GM19438 (cell line): ENCODE data around the gene ALPK3.
"Not testable (repeated sequence)": the region's sequence is repeated elsewhere in the genome, so short reads cannot be mapped to it uniquely, and the experiment has no call there.

Experiments used
- ATAC-seq: cut with Tn5 transposase; IDR thresholded peaks from one replicate; pipeline ENCODE4 v1.9.1; 2021; ENCODE audit warnings: low read depth; ENCODE audit not compliant: unreplicated experiment

Gene ALPK3

GRCh38 chr15:84844964-84845363 is 27.8 kb downstream of the ALPK3 start:
- no peak for ATAC-seq

DNA sequence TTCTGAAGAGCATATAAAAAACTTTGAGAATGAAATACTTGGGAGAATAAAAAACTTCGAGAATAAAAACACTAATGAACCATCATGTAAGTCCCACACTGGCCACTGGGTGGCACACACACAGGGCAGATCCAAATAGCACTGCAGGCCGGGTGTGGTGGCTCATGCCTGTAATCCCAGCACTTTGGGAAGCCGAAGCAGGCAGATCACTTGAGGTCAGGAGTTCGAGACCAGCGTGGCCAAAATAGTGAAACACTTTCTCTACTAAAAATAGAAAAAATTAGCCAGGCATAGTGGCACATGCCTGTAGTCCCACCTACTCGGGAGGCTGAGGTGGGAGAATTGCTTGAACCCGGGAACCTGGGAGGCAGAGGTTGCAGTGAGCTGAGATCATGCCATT is 28.5 kb downstream of the ALPK3 start:
- not testable (repeated sequence) for ATAC-seq

- no peak for ATAC-seq
Measured at GRCh38 chr15:84846269-84846668, 29.1 kb downstream of the ALPK3 start.

- ATAC-seq: no peak
Measured at GRCh38 chr15:84847382-84847781, 30.2 kb downstream of the ALPK3 start.

- no peak for ATAC-seq
Measured at GRCh38 chr15:84852212-84852611, 35.1 kb downstream of the ALPK3 start.

DNA sequence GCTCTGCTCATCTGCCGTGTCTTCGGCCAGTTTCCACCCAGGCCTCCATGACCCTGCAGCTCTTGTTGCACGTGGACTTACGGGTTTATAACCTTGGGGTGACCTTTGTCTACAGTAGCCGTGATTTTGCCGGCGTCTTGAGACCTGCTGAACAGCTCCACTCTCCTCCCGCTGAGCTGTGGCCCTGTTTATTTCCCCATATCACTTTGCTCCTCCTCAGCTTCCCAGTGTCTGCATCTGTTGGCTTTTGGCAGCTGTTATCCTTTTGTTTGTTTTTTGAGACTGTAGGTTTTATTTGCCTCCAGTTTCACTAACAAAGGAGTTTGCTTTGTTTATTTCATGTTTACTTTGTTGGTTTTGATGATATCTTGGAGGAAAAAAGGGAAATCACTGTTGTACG is 38.0 kb downstream of the ALPK3 start:
- ATAC-seq: no peak

GRCh38 chr15:84855765-84856164 is 38.6 kb downstream of the ALPK3 start:
- ATAC-seq: no peak

- no peak for ATAC-seq
Measured at GRCh38 chr15:84856731-84857417, 39.7 kb downstream of the ALPK3 start.

GRCh38 chr15:84857418-84858004 is 40.4 kb downstream of the ALPK3 start:
- no peak for ATAC-seq

- ATAC-seq: no peak
Measured at GRCh38 chr15:84858231-84858630, 41.1 kb downstream of the ALPK3 start.

GRCh38 chr15:84859144-84859543 is 42.0 kb downstream of the ALPK3 start:
- no peak for ATAC-seq

DNA sequence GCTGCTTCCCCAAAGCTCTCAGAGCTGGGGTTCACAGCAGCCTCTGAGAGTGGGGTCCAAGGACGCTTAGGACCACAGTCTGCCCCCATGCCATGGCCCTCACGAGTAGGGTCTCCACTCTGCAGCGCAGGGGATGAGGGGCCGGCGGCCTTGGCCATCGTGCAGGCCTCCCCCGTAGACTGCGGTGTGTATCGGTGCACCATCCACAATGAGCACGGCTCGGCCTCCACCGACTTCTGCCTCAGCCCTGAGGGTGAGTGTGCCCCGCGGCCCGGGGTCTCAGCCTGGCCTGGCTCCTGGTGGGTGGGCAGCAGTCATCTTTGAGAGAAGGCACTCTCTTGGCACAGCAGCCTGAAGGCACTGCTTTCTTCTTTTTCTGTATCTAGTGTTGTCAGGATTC is 42.5 kb downstream of the ALPK3 start:
- ATAC-seq: no peak

DNA sequence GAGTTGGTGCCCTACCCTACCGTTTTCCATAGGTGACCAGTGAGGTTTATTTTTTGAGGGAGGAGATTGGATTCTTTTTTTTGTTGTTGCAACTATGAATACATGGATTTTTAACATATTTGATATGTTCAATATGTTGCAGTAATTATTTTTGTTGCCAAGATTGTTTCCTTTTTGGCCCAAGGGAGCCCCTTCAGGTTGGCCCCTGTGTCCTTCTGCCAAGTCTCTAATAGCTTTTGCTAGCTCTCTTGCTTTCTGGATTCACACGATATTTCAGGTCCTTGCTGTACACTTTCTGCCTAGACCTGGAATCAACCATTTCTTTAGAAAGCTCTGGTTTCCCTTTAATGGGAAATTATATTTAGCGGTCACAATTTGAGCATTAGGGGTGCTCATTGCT is 44.6 kb downstream of the ALPK3 start:
- no peak for ATAC-seq

DNA sequence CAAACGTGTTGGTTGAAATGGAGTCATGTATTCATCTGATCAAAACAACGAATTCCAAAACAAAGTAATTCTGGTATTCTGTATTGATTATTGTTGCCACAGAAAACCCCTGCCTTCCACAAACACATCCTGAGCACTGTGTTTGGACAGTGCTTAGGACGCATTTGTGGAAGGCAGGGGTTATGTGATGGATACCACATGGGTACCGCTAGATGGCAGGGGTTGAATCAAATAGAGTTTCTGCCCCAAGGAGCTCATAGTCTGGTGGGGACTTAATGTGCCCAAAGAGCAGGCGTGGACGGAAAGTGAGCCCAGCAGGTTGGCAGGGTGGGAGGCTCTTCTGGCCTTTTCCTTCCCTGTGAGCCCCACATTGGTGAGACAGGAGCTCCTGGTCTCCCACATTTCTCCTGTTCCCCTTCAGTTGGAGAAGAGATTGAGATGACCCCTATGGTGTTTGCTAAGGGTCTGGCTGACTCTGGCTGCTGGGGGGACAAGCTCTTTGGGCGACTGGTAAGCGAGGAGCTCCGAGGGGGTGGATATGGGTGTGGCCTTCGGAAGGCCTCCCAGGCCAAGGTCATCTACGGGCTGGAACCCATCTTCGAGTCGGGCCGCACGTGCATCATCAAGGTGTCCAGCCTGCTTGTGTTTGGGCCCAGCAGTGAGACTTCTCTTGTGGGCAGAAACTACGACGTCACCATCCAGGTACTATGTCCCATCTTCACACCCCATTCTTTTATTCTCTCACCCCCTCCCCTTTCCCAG is 45.2 kb downstream of the ALPK3 start:
- no peak for ATAC-seq

DNA sequence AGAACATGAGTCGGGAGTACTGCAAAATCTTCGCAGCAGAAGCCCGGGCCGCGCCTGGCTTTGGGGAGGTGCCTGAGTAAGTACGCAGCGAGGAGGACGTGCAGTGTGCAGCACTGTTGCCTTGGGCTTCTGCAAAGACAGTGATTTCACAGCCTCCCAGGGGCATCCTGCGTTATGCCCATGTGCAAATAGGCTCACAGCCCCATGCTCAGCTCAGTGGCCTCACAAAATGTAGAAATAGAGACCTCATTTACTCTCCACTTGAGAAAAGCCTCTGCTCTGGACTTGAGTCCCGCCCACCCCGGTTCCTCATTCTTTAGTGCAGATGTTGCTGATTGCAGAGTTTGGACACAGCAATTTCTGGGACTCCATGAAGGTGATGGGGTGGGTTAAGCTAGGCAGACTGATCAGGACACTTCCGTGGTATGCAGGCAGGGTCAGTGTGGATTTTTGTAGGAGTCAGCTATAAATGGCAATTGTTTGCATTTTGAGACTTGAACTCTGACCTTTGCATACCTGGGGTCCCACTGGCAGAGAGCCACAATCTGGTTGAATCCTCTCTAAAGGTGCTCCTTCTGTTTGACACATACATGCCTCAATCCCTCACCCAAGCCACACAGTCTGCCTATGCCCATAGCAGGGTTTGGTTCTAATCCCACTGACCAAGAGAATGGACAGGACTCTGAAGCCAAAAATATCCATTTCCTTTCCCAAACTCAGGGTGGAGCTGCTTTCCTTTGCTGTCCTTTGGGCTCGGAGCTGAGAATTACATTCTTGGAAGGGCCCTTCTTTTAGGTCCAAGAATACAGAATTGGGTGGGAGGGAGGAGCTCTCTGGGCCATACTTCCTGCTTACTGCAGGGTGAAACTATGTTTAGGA is 46.6 kb downstream of the ALPK3 start:
- ATAC-seq: no peak

DNA sequence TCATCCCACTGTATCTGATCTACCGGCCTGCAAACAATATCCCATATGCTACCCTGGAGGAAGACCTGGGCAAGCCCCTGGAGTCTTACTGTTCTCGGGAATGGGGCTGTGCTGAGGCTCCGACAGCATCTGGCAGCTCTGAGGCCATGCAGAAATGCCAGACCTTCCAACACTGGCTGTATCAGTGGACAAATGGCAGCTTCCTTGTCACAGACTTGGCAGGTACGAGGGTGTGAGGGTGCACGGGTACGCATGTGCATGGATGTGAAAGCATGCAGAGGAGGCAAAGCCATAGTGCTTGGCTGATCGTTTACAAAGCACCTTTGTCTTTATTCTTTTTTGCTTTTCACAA is 47.3 kb downstream of the ALPK3 start:
- ATAC-seq: no peak

DNA sequence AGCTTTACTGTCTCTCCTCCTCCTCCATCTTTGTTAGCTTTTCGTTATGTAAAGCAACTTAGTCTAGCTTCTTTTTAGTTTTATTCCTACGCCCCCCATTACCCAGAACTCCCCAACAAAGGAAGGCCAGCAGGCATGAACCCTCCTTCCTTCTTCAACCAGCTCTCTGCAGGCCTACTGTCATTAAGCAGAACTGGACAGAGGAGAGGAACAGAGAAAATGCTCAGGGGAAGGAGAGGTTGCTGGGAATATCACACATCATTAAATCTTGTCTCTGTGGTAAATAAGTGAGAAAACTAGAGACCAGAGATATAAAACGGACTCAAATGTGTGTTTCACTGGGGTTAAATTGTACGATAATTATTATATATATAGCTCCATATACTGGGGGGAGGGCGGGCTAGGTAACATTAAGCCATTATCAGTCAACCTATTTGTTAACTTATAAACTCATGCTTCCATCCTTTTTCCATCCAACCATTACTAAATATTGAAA is 48.0 kb downstream of the ALPK3 start:
- ATAC-seq: no peak

DNA sequence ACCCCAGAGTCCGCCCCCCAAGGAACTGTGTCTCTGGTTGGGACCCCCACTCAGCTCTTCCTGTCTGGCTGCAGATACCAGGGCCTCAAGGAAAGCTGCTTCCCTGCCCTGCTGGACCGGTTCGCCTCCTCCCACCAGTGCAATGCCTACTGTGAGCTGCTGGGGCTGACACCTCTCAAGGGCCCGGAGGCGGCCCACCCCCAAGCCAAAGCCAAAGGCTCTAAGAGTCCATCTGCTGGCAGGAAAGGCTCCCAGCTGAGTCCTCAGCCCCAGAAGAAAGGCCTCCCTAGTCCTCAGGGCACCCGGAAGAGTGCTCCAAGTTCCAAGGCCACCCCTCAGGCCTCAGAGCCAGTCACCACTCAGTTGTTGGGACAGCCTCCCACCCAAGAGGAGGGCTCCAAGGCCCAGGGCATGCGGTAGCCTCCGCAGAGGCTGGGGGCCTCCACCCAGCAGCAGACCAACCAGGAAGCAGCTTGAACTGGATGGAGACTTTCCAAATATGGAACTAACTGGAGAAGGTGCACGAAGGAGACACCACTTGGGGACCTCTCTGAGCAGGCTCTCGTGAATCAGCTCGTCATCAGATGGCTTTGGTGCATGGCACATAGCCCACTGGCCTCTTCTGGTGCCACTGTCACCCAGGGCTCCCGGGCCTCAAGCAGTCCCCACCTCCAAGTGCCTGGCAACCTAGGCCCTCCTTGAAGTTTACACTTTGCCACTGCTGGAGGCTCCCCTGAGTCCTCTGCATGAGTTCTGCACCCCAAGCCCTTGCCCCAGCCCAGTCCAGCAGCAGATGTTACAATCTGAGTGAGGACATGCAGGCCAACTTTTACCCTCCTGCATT is 51.1 kb downstream of the ALPK3 start:
- ATAC-seq: no peak

- no peak for ATAC-seq
Measured at GRCh38 chr15:84869510-84869909, 52.4 kb downstream of the ALPK3 start.

- ATAC-seq: no peak
Measured at GRCh38 chr15:84871428-84871985, 54.4 kb downstream of the ALPK3 start.
